Measurements from ENCODE around the gene C19orf47.

The C19orf47 gene

DNA sequence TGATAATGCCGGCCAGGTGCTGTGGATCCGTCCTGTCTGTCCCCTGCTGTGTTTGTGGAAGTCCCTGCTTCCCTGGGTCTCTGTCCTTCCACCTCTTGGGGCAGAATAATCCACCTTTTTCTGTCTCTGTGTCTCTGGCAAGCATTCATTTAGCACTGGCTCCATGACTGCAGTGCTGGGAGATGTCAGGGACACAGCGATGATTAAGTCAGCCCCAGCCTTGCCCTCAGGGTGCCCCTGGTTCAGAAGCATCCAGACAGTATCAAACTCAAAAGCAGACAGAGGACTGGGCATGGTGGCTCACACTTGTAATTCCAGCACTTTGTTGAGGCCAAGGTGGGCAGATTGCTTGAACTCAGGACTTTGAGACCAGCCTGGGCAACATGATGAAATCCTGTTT, 40.3 kb upstream of the C19orf47 start:
- no peak for DNase-seq (ENCODE audit: extremely low spot score)
- TF ChIP-seq, protein P1, sequence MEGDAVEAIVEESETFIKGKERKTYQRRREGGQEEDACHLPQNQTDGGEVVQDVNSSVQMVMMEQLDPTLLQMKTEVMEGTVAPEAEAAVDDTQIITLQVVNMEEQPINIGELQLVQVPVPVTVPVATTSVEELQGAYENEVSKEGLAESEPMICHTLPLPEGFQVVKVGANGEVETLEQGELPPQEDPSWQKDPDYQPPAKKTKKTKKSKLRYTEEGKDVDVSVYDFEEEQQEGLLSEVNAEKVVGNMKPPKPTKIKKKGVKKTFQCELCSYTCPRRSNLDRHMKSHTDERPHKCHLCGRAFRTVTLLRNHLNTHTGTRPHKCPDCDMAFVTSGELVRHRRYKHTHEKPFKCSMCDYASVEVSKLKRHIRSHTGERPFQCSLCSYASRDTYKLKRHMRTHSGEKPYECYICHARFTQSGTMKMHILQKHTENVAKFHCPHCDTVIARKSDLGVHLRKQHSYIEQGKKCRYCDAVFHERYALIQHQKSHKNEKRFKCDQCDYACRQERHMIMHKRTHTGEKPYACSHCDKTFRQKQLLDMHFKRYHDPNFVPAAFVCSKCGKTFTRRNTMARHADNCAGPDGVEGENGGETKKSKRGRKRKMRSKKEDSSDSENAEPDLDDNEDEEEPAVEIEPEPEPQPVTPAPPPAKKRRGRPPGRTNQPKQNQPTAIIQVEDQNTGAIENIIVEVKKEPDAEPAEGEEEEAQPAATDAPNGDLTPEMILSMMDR (IDR thresholded peaks at IDR 0.05; ENCODE audit: control extremely low read depth, extremely low read depth, low read depth, missing control alignments) = no peak
- POLR2A ChIA-PET = no interaction called here
- CTCF ChIA-PET = interaction anchor here (1.1 to 1.6 kb wide), 2 partner anchors 11 to 13 kb away, joined by 3 read pairs; no protein-coding TSS in a partner anchor

DNA sequence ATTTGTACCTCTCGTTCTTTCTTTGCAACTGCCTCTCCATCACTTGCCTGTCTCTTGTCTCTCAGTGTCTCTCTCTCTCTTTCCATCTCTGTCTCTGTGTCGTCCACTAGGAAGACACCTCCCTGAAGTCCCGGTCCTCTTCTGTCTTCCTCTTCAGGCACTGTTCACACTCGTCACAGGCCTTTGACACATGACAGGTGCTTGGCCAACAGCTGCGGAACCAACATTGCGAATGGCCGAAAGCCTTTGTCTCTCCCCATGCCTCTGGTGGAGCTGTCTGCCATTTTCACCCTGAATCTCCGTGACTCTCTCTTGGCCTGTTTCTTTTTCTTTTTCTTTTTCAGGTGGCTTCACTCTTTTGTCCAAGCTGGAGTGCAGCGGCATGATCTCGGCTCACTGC, 39.0 kb upstream of the C19orf47 start:
- DNase-seq (ENCODE audit: extremely low spot score) = no peak
- POLR2A ChIA-PET = interaction anchor here (0.9 kb wide), 1 partner anchor 9 kb away, joined by 3 read pairs; no protein-coding TSS in a partner anchor
- CTCF ChIA-PET = no interaction called here
- TF ChIP-seq, protein P1 (IDR thresholded peaks at IDR 0.05; ENCODE audit: control extremely low read depth, extremely low read depth, low read depth, missing control alignments) = no peak

DNA sequence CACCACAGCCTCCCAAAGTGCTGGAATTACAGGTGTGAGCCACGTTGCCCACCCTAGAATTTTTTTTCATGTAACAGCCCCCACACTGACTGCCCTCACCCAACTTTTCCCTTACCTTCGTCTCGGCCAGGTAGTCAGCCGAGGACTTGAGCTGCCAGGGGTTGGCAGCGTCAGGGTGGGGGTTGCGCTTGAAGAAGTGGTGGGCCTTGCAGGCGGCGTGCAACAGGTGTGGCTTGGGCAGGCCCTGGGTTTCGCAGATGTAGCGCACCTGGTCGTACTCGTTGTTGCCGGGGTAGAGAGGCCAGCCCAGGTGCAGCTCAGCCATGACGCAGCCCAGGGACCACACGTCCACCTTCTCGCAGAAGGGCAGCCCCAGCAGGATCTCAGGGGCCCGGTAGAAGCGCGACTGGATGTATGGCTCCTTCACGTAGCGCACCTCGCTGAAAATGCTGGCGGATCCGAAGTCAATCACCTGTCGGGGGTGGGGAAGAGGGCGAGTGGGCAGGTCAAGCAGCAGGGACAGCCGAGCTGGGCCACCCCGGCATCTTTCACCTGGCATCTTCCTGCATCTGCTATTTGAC, 35.6 kb upstream of the C19orf47 start:
- POLR2A ChIA-PET = no interaction called here
- CTCF ChIA-PET = no interaction called here
- no peak for DNase-seq (ENCODE audit: extremely low spot score)
- TF ChIP-seq, protein P1 (IDR thresholded peaks at IDR 0.05; ENCODE audit: control extremely low read depth, extremely low read depth, low read depth, missing control alignments) = no peak

DNA sequence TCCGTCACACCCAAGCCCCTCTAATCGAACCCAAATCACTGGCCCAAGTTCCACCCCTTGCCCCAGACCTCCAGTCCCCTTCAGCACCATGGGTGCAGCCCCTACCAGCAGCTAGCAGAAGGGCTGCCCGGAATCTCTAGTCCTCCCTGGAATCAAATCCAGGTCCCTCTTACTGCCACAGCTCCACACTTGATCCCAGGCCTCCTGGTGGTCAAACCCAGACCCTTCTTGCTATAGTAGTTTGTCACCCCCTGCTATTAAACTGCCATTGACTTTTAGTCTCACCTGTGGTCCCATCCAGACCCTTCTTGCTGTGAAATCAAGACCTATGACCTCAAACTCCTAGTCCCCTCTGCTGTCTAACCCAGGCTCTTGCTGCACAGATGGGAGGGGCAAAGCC, 33.1 kb upstream of the C19orf47 start:
- DNase-seq (ENCODE audit: extremely low spot score) = no peak
- TF ChIP-seq, protein P1 (IDR thresholded peaks at IDR 0.05; ENCODE audit: control extremely low read depth, extremely low read depth, low read depth, missing control alignments) = no peak
- POLR2A ChIA-PET = no interaction called here
- CTCF ChIA-PET = interaction anchor here (1.0 kb wide), 1 partner anchor 76 kb away, joined by 3 read pairs; no protein-coding TSS in a partner anchor

DNA sequence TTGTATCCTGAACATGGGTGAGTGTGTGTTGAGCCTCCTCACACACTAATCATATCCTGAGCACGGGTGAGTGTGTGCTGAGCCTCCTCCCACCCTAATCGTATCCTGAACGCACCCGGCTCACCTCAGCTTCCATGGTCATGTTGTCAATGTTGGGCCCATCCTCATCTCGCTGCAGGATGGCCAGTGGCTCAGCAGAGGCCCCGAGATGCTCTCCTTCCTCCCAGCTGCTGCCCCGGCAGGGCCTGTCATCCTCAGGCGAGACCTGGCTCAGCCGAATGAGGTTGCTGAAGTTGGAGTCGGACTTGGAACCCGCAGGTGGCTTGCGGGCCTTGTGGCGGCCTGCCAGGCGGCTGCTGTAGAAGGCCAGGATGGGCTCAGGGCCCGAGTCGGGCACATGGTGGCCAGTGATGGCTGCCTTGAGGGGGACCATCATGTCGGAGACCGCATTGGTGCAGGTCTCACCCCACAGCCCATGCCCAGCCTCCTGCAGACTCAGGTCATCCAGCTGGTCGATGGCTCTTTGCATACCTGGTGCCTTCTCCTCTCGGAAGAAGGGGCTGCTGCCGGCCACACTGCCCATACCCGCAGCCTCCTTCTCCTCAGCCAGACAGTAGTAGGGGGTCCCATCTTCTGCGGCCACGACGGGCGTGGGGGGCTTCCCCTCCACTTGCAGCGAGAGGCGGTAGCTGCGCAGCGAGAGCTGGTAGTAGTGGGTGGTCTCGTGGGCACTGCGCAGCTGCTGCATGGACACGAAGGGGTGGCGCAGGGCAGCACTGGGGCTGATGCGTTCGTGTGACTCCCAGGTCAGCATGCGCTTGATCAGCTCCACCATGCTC, 32.2 kb upstream of the C19orf47 start:
- no peak for DNase-seq (ENCODE audit: extremely low spot score)
- ChIA-PET CTCF (interaction anchor here (0.9 to 1.4 kb wide), 5 partner anchors 9 to 76 kb away, joined by 3 to 5 read pairs (median 3); no protein-coding TSS in a partner anchor), POLR2A (interaction anchor here (0.8 kb wide), 1 partner anchor 40 kb away, joined by 3 read pairs; no protein-coding TSS in a partner anchor)
- TF ChIP-seq, protein P1 (IDR thresholded peaks at IDR 0.05; ENCODE audit: control extremely low read depth, extremely low read depth, low read depth, missing control alignments) = no peak

DNA sequence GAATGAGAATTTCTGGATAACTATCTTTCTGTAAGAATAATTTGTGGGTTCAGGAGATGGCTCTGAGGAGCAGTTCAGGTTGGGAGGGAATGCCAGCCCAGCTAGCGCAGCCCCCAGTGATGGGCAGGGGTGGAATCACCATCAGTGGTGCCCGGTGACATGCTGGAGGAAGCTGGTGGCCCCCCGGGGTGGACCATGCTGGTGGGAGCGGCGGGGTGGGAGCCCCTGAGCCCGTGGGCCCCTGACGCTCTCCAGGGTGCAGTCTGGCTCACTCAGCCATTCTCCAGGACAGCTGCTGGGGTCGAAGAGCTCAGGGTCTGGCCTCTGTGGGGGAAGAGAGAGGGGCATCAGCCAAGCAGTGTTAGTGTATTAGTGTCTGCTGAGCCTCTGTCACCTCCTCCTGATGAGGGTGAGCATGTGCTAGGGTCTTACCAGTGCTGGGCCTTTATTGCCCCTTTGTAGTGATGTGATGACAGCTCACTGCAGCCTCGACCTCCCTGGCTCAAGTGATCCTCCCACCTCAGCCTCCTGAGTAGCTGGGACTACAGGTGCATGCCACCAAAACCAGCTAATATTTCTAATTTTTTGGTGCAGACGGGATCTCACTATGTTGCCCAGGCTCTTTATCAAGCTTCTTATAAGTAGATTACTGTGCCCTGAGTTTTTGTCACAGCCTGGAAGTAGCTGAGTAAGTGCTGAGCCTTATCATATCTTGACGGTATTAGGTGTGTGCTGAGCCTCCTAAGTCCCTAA, 31.4 kb upstream of the C19orf47 start:
- ChIA-PET POLR2A (interaction anchor here (0.5 to 0.8 kb wide), 2 partner anchors 31 to 41 kb away, joined by 3 read pairs; partner anchors contain the start of genes C19orf47 and PLD3), CTCF (interaction anchor here (0.9 to 1.4 kb wide), 4 partner anchors 8 to 75 kb away, joined by 3 to 5 read pairs (median 4); no protein-coding TSS in a partner anchor)
- TF ChIP-seq, protein P1 (IDR thresholded peaks at IDR 0.05; ENCODE audit: control extremely low read depth, extremely low read depth, low read depth, missing control alignments) = no peak

More for the DNA sequence above, 31.4 kb upstream of the C19orf47 start:
- DNase-seq (ENCODE audit: extremely low spot score) = no peak

Measured in GM10248 (cell line).